GM15510 (cell line): ENCODE data around the gene MEST.

Experiments used
- POLR2A ChIP-seq: IDR thresholded peaks from 3 replicates; pipeline ENCODE4 v1.6.1; 2011; ENCODE audit warnings: borderline replicate concordance; ENCODE audit not compliant: insufficient read length; ENCODE audit errors: extremely low read depth

Gene MEST

DNA sequence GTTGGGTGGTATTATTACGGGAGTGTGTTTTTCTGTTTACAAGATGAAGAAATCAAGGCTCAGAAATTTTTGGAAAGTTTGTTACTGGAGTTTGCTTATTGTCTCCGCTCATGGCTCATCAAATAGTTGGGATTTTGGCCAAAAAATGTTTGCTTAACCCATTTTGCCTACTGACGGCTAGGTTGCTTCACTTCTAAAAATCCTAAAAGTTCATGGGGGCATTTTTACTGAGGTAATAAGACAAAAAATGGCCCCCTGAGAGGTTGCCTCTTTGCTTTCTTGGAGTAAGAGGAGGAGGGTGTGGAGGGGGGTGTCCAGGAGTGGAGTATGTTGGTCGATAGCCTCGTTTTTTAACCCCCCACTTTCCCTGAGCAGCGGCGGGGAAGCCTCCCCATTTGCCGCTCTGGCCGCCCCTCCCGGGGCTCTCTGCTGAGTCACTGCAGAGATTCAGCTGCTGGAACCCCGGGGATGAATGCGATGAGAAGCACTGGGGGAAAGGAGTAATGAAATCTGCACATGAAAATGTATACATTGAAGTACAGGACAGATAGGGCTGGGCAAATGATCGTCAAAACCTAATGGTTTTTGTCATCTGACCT lies 1.5 kb downstream of the MEST start:
- no peak for TF ChIP-seq POLR2A

- no peak for TF ChIP-seq POLR2A
Observed at GRCh38 chr7:130494431-130494858, 2.6 kb downstream of the MEST start.

GRCh38 chr7:130500463-130500862 lies 8.6 kb downstream of the MEST start:
- no peak for TF ChIP-seq POLR2A

GRCh38 chr7:130500910-130501309 lies 9.0 kb downstream of the MEST start:
- TF ChIP-seq POLR2A: no peak

- no peak for TF ChIP-seq POLR2A
Observed at GRCh38 chr7:130505753-130506152, 13.9 kb downstream of the MEST start.

- no peak for TF ChIP-seq POLR2A
Observed at GRCh38 chr7:130506358-130506757, 14.5 kb downstream of the MEST start.

- TF ChIP-seq POLR2A: no peak
Observed at GRCh38 chr7:130513447-130513846, 21.6 kb downstream of the MEST start.

- no peak for TF ChIP-seq POLR2A
Observed at GRCh38 chr7:130515315-130516040, 23.6 kb downstream of the MEST start.

DNA sequence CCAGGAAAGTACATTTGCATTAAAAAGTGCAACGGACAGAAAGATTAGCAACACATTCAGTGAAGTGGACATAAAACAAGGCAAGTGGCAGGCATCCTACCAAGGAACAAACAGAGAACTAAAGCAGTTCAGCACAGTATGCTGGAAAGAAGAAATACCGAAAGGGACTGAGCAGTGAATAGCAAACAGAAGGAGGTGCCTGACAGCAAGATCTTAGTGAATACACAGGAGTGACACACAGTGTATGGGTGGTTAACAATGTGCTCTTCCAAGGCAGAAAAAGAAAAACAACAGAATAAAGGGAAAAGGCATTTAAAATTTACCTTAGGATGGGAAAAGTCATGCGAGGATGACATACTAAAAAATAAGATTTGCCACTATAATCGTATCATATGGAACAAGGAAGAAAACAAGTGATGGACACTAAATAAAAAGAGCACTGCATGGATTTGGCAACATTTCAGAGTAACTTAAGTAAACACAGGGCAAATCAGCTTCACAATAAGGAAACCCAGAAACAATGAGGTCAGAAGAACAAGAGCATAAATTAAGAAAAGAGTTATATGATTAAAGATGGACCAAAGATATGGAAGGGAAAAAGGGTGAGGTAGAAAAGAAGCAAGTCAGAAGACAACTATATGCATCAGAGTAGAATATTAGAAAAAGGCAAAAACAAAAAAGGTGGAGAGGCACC lies 29.5 kb downstream of the MEST start:
- TF ChIP-seq POLR2A: no peak

GRCh38 chr7:130524628-130525027 lies 32.7 kb downstream of the MEST start:
- no peak for TF ChIP-seq POLR2A

DNA sequence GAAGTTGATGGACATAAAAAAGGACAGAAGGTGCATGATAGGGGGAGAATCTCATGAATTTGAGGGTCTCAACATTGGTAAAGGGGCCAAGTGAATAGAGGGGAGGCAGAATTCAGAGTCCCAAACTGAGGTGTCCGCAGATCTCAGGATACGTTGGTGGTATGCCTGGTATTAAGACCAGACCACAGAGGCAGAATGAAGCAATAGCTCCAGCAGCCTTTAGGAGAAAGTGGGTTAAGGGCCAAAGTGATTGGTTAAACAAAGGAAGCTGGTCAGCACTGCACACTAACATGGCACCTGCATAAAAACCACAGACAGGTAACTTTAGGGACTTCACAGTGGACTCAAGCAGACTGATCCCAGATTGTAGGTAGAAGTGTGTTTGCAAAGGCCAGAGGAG lies 37.5 kb downstream of the MEST start:
- no peak for TF ChIP-seq POLR2A

DNA sequence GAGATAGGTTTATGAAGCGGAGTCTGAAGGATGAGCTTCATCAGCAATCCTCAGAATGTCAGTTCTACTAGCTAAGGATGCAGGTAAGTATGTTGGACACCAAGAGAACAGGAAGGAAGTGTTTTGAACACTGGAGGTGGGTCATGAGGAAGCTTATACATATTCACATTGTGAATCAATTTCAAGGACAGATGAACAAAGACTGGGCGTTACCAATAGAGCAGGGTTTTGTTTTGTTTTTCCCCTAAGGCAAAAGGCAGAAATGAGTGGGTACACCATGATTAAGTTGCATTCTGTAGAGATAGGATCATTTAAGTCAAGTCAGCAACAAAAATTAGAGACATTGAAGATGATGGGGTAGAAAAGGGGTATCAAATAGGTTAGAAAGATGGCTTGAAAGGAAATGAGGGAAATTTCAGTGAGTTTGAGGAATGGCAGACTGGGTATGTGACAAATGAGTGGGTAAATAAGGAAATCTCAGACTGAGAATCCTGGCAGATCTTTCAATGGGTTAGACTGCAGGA lies 51.7 kb downstream of the MEST start:
- TF ChIP-seq POLR2A: no peak

GRCh38 chr7:130544356-130544755 lies 52.5 kb downstream of the MEST start:
- no peak for TF ChIP-seq POLR2A

GRCh38 chr7:130553398-130554029 lies 61.6 kb downstream of the MEST start:
- no peak for TF ChIP-seq POLR2A

- no peak for TF ChIP-seq POLR2A
Observed at GRCh38 chr7:130554481-130554880, 62.6 kb downstream of the MEST start.
